Fibroblast of lung (primary cell): Measurements from ENCODE around the gene MICAL3.

Source experiments
- CTCF ChIP-seq, 2 donors: IDR thresholded peaks in 1 of 2; conservative IDR thresholded peaks in 1 of 2; 1 replicate in 1 of 2; 2 replicates in 1 of 2; pipeline ENCODE4 v1.5.1; 2011 to 2012; ENCODE audit warnings: low read length in 2 of 2, control low read depth in 1 of 2, inconsistent platforms in 1 of 2, low read depth in 1 of 2, mild to moderate bottlenecking in 1 of 2
- EZH2 ChIP-seq: IDR thresholded peaks from 2 replicates; pipeline ENCODE4 v1.5.1; 2012; ENCODE audit warnings: low read length, control low read depth, mild to moderate bottlenecking; ENCODE audit errors: missing control alignments

- TF ChIP-seq CTCF (conservative IDR thresholded peaks at IDR 0.05 in 1 of 2, IDR thresholded peaks at IDR 0.05 in 1 of 2; ENCODE audit: low read depth in 1 of 2, low read length in 2 of 2) (no peak), EZH2 (no peak)
Observed at GRCh38 chr22:17753401-17753989, 270.9 kb downstream of the MICAL3 start.
